GM21786 (cell line): ENCODE data around the gene ZNF438.

ENCODE experiments used
- ATAC-seq: cut with Tn5 transposase; IDR thresholded peaks from one replicate; pipeline ENCODE4 v1.9.1; 2021; ENCODE audit not compliant: unreplicated experiment

Gene ZNF438

DNA sequence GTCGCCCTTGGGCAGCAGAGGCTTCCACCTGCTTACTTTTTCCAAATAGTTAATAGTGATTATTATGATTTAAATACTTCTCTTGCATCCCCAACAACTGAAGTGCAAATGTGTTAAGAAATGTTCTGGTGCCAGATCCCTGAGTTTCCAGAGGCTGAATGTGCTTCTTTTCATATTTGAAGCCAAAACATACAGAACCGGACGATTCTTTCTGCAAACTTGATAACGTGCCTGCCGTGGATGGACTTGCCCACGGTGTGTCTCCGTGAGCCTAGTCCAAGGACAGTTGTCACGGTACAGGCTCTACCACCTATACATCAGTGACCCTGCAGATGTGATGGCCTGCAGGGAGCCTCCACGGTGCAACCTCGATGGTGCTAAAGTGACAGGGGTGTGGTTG, 203.5 kb downstream of the ZNF438 start:
- no peak for ATAC-seq

DNA sequence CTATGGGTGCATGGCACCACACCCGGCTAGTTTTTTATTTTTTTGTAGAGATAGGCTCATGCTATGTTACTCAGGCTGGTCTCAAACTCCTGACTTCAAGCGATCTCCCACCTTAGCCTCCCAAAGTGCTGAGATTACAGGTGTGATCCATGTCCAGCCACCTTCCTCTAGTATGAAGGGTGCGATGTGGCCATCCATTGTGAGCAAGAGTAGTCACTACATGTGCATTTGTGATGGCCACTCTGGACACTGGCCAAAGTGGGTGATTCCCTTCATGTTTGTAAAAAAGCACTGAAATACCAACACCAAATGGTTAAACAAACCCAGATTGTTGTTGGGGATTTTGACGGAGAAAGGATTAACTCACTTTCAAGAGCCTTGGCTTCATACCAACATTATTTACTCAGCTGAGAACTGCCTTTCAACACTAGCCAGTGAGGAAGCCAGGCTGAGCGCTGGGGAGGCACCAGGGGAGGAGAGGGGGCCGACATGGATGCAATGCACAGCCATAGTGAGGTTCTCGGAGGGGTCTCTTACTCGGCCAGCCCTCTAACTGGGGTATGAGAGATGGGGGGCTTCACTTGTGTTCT, 204.0 kb downstream of the ZNF438 start:
- ATAC-seq = no peak

DNA sequence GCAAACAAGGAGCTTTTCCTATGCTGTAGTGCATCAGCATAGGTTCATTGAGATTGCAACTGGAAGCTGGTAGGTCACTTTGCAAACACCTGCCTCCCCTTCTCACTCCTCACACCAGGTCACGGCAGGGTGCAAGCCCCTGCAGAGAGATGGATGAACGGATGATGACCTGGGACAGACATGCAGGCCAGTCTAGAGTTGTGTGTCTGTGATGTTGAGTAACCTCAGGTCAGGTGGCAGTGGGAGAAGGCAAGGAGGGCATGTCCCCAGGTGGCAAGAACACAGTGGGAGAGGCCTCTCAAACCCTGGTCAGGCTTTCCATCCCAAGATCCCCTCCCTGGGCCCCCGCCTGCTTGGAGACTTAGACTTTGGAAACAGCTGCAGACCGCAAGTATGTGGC, 205.0 kb downstream of the ZNF438 start:
- ATAC-seq = no peak

DNA sequence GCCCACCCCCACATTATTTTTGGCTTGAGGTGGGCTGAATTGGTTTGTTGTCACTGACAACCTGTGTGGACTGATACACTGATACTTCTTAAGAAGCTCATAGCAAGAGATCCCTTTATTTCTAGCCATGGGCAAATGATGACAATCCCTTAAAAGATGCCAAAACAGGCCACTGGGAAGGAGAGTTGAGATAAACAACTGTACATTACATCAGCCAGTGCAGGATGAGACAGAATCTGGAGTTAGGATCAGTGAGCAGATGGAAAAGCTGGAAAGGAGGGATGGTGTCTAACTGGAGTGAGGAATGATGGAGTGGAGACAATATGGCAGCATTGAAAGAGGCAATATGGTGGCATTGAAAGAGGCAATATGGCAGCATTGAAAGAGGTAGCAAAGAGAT, 206.2 kb downstream of the ZNF438 start:
- no peak for ATAC-seq

- no peak for ATAC-seq
Observed at GRCh38 chr10:30825022-30825421, 206.6 kb downstream of the ZNF438 start.

GRCh38 chr10:30823651-30824050, 208.0 kb downstream of the ZNF438 start:
- no peak for ATAC-seq

GRCh38 chr10:30822693-30823465, 208.8 kb downstream of the ZNF438 start:
- ATAC-seq = no peak

- no peak for ATAC-seq
Observed at GRCh38 chr10:30821994-30822692, 209.5 kb downstream of the ZNF438 start.

DNA sequence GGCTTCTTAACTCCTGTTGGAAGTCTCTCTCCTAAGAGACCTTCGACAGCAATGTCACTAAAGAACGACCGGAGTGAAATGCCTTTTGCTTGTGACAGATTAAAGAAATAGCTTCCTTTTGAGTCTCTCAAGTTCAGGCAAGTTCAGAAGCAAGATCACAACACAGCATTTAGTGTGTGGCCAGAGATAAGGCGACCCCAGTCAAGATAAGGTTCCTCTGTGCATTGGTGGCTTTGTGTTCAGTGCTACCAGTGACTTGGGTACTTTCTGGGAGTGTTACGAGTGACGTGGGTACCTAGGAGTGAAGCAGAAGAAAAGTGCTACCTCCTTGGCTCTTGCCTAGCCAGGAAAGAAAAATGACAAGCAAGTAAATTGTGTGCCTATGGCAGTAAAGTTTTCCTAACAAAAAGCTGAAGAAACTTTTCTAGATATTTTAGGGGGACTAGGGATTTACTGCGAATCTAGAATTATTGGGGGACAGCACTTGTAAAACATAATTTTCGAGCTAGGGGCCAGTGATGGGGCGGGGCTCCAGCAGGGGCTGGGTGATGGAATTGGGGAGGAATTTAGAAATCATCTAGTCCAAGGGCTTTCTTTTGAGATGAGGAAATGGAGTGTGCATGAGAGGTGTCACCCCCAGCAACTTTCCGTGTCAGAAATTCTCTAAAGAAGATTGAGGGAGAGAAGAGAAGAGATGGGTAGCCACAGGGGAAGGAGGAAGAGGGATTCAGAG, 210.2 kb downstream of the ZNF438 start:
- ATAC-seq = no peak

- no peak for ATAC-seq
Observed at GRCh38 chr10:30820261-30820991, 211.2 kb downstream of the ZNF438 start.

GRCh38 chr10:30819341-30820181, 212.1 kb downstream of the ZNF438 start:
- ATAC-seq = no peak

GRCh38 chr10:30818854-30819253, 212.8 kb downstream of the ZNF438 start:
- ATAC-seq = no peak

DNA sequence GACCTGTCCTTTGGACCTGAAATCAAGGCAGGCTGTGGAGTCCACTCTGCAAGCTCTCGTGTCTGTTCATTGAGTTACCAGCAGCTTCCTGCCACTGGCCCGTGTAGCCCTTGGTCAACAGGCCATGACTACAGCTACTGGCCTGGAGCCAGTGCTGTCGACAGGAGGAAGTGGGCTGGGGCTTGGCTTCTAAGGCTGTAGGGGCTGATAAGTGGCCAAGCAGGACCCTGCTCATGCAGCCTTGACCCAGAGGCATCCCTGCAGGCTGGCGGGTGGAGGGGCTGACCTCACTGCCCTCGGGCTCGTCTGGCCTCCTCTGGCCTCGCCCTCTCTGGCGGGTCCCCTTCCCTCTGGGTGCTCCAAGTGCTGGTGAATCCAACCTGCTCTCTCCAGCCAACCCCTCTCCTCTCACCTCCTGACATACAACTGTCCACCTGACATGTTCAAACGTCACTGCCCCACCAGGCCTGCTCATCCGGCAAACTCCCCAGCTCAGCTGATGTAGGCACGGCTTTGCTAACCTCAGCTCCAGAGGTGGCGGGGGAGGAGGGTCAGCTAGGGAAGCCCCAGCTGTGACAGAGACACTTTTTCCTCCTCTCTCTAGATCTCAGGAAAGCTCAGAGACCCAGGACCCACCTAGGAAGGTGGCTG, 213.5 kb downstream of the ZNF438 start:
- no peak for ATAC-seq

DNA sequence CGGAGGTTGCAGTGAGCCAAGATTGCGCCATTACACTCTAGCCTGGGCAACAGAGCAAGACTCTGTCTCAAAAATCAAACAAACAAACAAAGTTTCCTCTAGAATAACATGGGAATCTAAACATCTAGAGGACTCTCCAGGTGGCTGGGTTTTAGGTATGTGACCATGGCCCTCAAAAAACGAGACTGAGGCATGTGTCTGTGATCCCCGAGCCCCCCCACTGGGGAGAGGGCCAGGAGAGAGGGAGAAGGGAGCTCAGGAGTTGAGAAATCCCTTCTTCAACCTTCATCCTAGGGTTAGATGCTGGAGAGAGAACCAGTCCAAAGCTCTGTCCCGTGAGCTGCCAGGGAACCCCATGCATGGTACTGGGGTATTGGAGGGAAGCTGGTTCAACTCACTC, 214.1 kb downstream of the ZNF438 start:
- ATAC-seq = no peak

- ATAC-seq = no peak
Observed at GRCh38 chr10:30816820-30817171, 214.9 kb downstream of the ZNF438 start.

DNA sequence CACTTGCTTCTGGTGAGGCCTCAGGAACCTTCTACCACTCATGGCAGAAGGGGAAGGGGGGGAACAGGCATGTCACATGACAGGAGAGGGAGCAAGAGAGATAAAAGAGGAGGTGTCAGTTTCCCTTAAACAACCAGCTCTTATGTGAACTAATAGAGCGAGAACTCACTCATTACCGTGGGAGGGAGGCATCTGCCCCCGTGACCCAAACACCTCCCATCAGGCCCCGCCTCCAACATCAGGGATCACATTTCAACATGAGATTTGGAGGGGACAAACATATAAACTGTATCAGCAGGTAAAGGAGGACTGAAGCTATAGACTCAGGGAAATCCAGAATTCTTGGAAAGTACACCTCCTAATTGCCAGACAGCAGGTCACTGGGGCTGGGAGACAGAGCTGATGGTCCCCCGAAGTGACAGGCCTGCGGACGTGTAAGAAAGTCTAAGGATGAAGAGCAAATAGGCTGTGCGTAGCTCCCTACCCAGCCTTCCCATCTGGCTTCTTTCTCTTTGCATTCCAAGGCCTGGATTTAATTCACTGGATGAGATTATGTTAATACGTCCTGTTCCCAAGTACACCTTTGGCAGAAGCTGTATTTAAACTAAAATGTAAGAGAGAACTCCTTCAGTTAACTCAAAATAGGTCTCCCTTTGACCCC, 215.4 kb downstream of the ZNF438 start:
- no peak for ATAC-seq

- no peak for ATAC-seq
Observed at GRCh38 chr10:30813872-30814481, 217.7 kb downstream of the ZNF438 start.

DNA sequence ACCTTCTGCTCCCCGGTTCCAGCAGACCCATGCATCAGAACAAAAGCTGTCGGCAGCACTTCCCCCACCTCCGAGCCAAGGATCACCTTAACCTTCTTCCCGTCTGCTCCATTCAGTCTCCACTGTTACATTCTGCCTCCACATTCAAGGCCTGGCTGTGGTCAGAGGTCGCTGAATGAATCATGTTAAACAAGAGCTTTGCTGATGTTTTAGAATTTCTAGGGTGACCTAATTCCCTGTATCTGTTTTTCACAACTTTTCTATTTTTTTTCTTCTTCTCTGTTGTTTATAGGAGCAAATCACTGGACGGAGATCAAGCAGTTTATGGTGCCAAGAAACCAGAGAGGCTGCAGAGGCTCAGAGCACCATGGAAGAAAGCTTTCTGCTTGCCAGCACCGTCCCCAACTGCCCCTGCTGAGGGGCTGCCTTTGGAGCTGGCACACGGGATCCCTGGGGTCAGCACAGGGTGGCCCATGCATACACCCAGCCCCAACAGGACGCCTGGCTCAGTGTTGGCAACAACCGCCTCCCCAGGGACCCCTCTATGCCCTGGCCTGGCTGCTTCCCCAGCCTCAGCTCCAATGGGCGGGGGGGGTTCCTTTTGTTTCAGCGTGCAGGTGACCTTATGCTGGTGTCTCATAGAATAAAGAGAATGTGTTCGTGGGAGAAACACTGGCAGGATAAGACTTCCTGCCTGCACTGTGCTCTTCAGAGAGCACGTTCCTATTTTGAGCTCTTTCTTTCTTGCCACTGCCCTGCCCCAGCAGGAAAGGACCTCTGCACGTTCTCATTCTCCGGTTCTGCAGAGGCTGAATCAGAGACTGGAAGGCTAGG, 219.4 kb downstream of the ZNF438 start:
- no peak for ATAC-seq
